Large intestine (tissue), 3 donors: Measurements from ENCODE around the gene CHCHD10. TPM values are rescaled to one million over a fixed set of nuclear protein-coding genes. Genes with fewer than 3 reads are reported as not detected.
"Not testable (repeated sequence)": the region's sequence is repeated elsewhere in the genome, so short reads cannot be mapped to it uniquely, and the experiment has no call there.

Source experiments
- DNase-seq, 2 donors: peaks; one replicate each; pipeline versions ENCODE4 v3.0.0 to v3.0.0-alpha.2; 2013
- H3K27ac ChIP-seq: one replicate; pipeline ENCODE4 v1.5.1; 2013; ENCODE audit warnings: low read length
- H3K27me3 ChIP-seq: 2 replicates; pipeline ENCODE4 v1.6.1; 2013; ENCODE audit warnings: low read length; ENCODE audit not compliant: control insufficient read depth, insufficient read depth
- H3K36me3 ChIP-seq: 2 replicates; pipeline ENCODE4 v1.6.1; 2013; ENCODE audit warnings: low read length; ENCODE audit not compliant: control insufficient read depth, insufficient read depth
- H3K4me1 ChIP-seq: one replicate; pipeline ENCODE4 v1.6.1; 2013; ENCODE audit warnings: low read length; ENCODE audit not compliant: control insufficient read depth, insufficient read depth
- H3K4me3 ChIP-seq: one replicate; pipeline ENCODE4 v1.5.1; 2013; ENCODE audit warnings: low read length
- H3K9me3 ChIP-seq: one replicate; pipeline ENCODE4 v1.6.1; 2013; ENCODE audit warnings: mild to moderate bottlenecking, low read depth, low read length, moderate library complexity; ENCODE audit not compliant: control insufficient read depth
- WGBS: methylation state at CpG from one replicate; pipeline ENCODE4 v1.1.5; 2013; ENCODE audit warnings: low lambda C conversion rate; ENCODE audit not compliant: insufficient coverage; 5-methylcytosine and 5-hydroxymethylcytosine counted together
- polyA plus RNA-seq: library from polyadenylated mRNA; unstranded; fragments of 120-200 nt; gene quantifications from one replicate; pipeline ENCODE4 v1.2.1, GENCODE V29; 2013

The CHCHD10 gene
- polyA plus RNA-seq, 1 donor: 88.2 TPM

GRCh38 chr22:23750367-23750713 lies 17.4 kb downstream of the CHCHD10 start:
- Histone ChIP-seq H3K36me3 (no peaks in the 10 kb centered on the region), H3K27ac (peak overlapping the region; percentile 71), H3K4me1 (peaks cover 25% of the 10 kb centered on the region), H3K27me3 (no peaks in the 10 kb centered on the region), H3K9me3 (no peaks in the 10 kb centered on the region), H3K4me3 (peak overlapping the region; percentile 83)
- no peak for DNase-seq
- WGBS: 60% methylated on average over 1 of the region's 5 CpGs

GRCh38 chr22:23749841-23750301 lies 17.9 kb downstream of the CHCHD10 start:
- peak in 1 of 2 donors; percentile 18 for DNase-seq
- peaks cover 25% of the 10 kb centered on the region for H3K4me1 ChIP-seq
- no peaks in the 10 kb centered on the region for H3K27me3 ChIP-seq
- WGBS: 94% methylated on average over 2 of the region's 12 CpGs
- peak overlapping the region; percentile 83 for H3K4me3 ChIP-seq
- H3K27ac ChIP-seq: no peak overlapping the region
- peaks cover 3% of the 10 kb centered on the region for H3K36me3 ChIP-seq
- H3K9me3 ChIP-seq: no peaks in the 10 kb centered on the region

DNA sequence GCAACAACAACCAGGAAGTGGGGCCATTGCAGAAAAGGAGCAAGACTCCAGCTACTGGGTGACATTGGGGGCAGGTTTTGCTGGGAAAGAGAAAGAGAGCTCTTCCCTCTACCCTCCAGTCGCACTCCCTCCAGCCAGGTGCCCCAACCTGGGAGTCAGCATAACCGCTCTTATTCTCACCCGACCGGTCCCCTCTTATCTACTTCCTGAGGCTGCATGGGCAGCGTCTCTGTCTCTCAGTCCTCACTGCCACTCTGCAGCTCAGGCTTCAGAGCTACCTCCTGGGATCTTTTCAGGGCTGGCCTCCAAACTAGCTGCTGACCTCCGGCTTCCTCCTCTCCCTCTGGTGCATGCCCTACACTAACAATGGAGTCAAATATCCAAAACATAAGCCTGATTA lies 22.0 kb downstream of the CHCHD10 start:
- DNase-seq: peak; percentile 44 to 76
- peaks cover 31% of the 10 kb centered on the region for H3K36me3 ChIP-seq
- no peak overlapping the region for H3K27ac ChIP-seq
- no CpG with 5 or more reads among the region's 6 CpGs for WGBS
- no peaks in the 10 kb centered on the region for H3K9me3 ChIP-seq
- peaks cover 15% of the 10 kb centered on the region for H3K4me1 ChIP-seq
- no peaks in the 10 kb centered on the region for H3K27me3 ChIP-seq
- H3K4me3 ChIP-seq: no peak overlapping the region

- no peaks in the 10 kb centered on the region for H3K27me3 ChIP-seq
- no peak overlapping the region for H3K4me3 ChIP-seq
- H3K9me3 ChIP-seq: no peaks in the 10 kb centered on the region
- no CpG with 5 or more reads among the region's 14 CpGs for WGBS
- peaks cover 5% of the 10 kb centered on the region for H3K4me1 ChIP-seq
- DNase-seq: no peak
- H3K36me3 ChIP-seq: peaks cover 31% of the 10 kb centered on the region
- no peak overlapping the region for H3K27ac ChIP-seq
These were observed 23.3 kb downstream of the CHCHD10 start for GRCh38 chr22:23744485-23744884.

DNA sequence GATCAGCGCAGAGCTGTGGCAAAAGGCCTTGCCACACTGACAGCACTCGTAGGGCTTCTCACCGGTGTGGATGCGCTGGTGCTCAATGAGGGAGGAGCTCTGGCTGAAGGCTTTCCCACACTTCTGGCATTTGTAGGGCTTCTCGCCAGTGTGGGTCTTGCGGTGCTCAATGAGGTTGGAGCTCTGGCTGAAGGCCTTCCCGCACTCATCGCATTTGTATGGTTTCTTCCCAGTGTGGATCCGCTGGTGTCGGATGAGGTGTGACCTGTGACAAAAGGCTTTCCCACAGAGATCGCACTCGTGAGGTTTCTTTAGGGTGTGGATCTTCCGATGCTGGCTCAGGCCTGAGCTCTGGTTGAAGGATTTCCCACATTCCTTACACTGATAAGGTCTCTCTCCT lies 23.8 kb downstream of the CHCHD10 start:
- Histone ChIP-seq H3K27me3 (no peaks in the 10 kb centered on the region), H3K27ac (no peak overlapping the region), H3K4me1 (peaks cover 5% of the 10 kb centered on the region), H3K9me3 (no peaks in the 10 kb centered on the region), H3K4me3 (no peak overlapping the region), H3K36me3 (peaks cover 31% of the 10 kb centered on the region)
- WGBS: no CpG with 5 or more reads among the region's 13 CpGs
- no peak for DNase-seq

DNA sequence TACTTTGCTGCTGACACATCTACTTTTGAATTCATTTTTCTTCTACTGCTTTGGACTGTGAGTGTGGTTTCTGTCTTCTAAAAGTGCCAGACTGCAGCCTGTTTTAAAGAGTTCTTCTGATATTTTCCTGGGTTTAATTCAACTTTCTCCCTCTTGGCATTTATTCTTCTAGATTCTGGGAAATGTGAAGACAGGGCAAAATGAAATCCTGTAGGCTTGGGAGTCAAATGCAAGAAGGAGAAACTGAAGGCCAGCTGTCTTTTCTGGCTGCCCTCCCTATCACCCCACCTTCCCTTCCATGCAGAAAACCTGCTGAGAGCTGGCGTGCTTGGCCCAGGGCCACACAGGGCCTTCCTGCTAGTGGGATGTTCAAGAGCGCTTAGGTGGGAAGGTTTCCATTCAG lies 24.5 kb downstream of the CHCHD10 start:
- H3K9me3 ChIP-seq: no peaks in the 10 kb centered on the region
- peaks cover 31% of the 10 kb centered on the region for H3K36me3 ChIP-seq
- WGBS: no CpG with 5 or more reads among the region's 2 CpGs
- H3K4me1 ChIP-seq: peaks cover 5% of the 10 kb centered on the region
- DNase-seq: no peak
- H3K27me3 ChIP-seq: no peaks in the 10 kb centered on the region
- no peak overlapping the region for H3K4me3 ChIP-seq
- H3K27ac ChIP-seq: no peak overlapping the region

DNA sequence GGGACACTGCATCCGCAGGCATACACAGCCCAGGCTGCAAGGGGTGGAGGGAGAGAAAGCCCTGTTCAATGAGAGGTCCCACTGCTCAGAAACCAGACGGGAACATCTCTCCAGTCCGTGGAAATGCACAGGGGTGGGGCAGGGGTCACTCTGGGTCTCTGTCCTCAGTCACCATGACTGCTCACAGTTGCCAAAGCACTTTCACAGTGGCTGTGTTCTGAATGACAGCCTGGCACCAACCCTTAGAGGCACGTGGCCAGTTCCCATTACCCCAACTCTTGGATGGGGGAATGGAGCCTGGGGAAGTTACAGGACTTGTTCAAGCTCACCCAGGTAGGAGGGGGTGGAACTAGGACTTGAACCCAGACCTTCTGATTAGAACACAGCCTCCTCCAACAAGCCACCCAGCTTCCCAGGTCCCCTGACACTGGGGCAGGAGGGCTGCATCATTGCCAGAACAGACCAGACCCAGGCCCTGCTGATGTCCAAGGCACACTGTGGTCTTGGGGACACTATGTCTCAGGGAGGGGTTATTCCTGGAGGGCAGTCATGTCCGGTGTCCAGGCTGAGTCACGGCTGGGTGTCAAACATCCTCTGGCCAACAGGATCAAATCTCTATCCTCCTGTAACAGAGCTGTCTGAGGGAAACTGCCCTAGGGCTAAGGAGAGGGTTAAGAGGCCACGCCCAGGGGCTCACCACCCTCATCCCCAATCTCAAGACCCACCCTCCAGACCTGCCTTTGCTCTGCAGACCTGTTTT lies 25.1 kb downstream of the CHCHD10 start:
- no peaks in the 10 kb centered on the region for H3K9me3 ChIP-seq
- no peak overlapping the region for H3K27ac ChIP-seq
- H3K27me3 ChIP-seq: no peaks in the 10 kb centered on the region
- H3K4me1 ChIP-seq: peaks cover 5% of the 10 kb centered on the region
- no CpG with 5 or more reads among the region's 7 CpGs for WGBS
- DNase-seq: no peak
- peaks cover 31% of the 10 kb centered on the region for H3K36me3 ChIP-seq
- no peak overlapping the region for H3K4me3 ChIP-seq

GRCh38 chr22:23737696-23738095 lies 30.1 kb downstream of the CHCHD10 start:
- no peak for DNase-seq
- Histone ChIP-seq H3K4me3 (no peak overlapping the region), H3K36me3 (peaks cover 7% of the 10 kb centered on the region), H3K27me3 (no peaks in the 10 kb centered on the region), H3K4me1 (no peaks in the 10 kb centered on the region), H3K9me3 (no peaks in the 10 kb centered on the region), H3K27ac (no peak overlapping the region)

- H3K4me3 ChIP-seq, H3K9me3 ChIP-seq, H3K36me3 ChIP-seq, DNase-seq, H3K4me1 ChIP-seq, H3K27me3 ChIP-seq, H3K27ac ChIP-seq: not testable (repeated sequence)
- WGBS: no CpG with 5 or more reads among the region's 4 CpGs
These were observed 39.7 kb downstream of the CHCHD10 start for GRCh38 chr22:23728108-23728507.

DNA sequence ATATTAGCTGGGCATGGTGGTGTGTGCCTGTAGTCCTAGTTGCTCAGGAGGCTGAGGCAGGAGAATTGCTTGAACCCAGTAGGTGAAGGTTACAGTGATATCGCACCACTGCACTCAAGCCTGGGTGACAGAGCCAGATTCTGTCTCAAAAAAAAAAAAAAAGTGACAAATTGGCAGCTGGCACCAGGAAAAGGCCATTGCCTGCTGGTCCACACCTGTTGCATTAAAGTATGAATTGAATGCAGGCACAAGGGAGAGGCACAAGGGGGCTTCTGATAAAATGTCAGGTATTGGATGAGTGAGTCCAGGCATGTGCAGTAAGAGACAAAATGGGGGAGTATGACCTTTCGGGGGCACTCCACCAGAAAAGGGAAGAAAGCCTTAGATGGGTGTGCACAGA lies 45.0 kb downstream of the CHCHD10 start:
- WGBS: no CpG with 5 or more reads among the region's 2 CpGs
- H3K9me3 ChIP-seq: no peaks in the 10 kb centered on the region
- no peak overlapping the region for H3K4me3 ChIP-seq
- DNase-seq: no peak
- no peaks in the 10 kb centered on the region for H3K4me1 ChIP-seq
- no peaks in the 10 kb centered on the region for H3K36me3 ChIP-seq
- no peaks in the 10 kb centered on the region for H3K27me3 ChIP-seq
- H3K27ac ChIP-seq: no peak overlapping the region

DNA sequence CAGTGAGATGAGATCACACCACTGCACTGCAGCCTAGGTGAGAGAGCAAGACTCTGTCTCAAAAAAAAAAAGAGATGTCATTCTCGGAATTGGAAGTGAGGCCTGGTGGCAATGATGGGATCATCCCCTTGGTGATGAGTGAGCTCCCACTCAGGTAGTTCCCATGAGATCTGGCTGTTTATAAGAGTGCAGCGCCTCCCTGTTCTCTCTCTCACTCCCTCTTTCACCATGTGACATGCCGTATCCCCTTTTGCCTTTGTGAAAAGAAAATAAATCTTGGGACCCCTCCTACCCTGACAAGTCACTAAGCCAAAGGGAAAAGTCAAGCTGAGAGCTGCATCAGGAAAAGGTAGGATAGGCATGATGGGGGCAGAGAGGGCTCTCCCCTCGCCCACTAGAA lies 45.6 kb downstream of the CHCHD10 start:
- Histone ChIP-seq H3K4me3 (no peak overlapping the region), H3K4me1 (peaks cover 3% of the 10 kb centered on the region), H3K36me3 (no peaks in the 10 kb centered on the region), H3K27ac (no peak overlapping the region), H3K9me3 (no peaks in the 10 kb centered on the region), H3K27me3 (no peaks in the 10 kb centered on the region)
- WGBS: no CpG with 5 or more reads among the region's 4 CpGs
- no peak for DNase-seq
